Left lung (tissue), 10 donors: ENCODE measurements around the gene SETD1A. TPM values are rescaled to one million over a fixed set of nuclear protein-coding genes. Genes with fewer than 3 reads are reported as not detected.
A peak's percentile ranks its signal among the peaks of the same experiment; 100 is the strongest.

Source experiments
- ATAC-seq: fragments of 200-7000 bp; cut with Tn5 transposase; one replicate; pipeline ENCODE4 v1.9.1; 2020; ENCODE audit warnings: moderate library complexity
- DNase-seq, 4 donors: peaks; one replicate each; pipeline ENCODE4 v3.0.0-alpha.2; 2013 to 2020
- H3K27ac ChIP-seq, 2 donors: fragments of 200-600 bp; sonication (generic) in 1 of 2; one replicate each; pipeline versions ENCODE4 v1.5.0 to v1.8.0; 2020 to 2021
- H3K27me3 ChIP-seq, 2 donors: fragments of 200-600 bp; sonication (generic) in 1 of 2; one replicate each; pipeline versions ENCODE4 v1.5.0 to v1.8.0; 2020 to 2021
- H3K36me3 ChIP-seq, 2 donors: fragments of 200-600 bp; sonication (generic) in 1 of 2; one replicate each; pipeline versions ENCODE4 v1.5.0 to v1.8.0; 2020 to 2021
- H3K4me1 ChIP-seq, 2 donors: fragments of 200-600 bp; one replicate each; pipeline ENCODE4 v1.8.0; 2021
- H3K4me3 ChIP-seq, 2 donors: fragments of 200-600 bp; sonication (generic) in 1 of 2; one replicate each; pipeline versions ENCODE4 v1.5.0 to v1.8.0; 2020 to 2021; ENCODE audit warnings: mild to moderate bottlenecking in 1 of 2
- H3K9me3 ChIP-seq, 2 donors: fragments of 200-600 bp; sonication (generic) in 1 of 2; one replicate each; pipeline versions ENCODE4 v1.5.0 to v1.8.0; 2020 to 2021
- CTCF ChIP-seq, 2 donors: fragments of 200-600 bp; sonication (generic) in 1 of 2; IDR thresholded peaks; one replicate each; pipeline versions ENCODE4 v1.5.0 to v1.8.0; 2021; ENCODE audit warnings: antibody characterized with exemption in 2 of 2
- intact Hi-C, 2 donors: fragments of 100-400 bp; cut with DNase I; formaldehyde crosslinking; loops; one replicate each; pipeline versions ENCODE4 v1.11.2 to v1.14.2; 2022
- polyA plus RNA-seq, 6 donors: library from polyadenylated mRNA; unstranded; fragments of 120-200 nt; gene quantifications; one replicate each; pipeline ENCODE4 v1.2.1, GENCODE V29; 2013; ENCODE audit not compliant: insufficient read length in 6 of 6
- total RNA-seq, 2 donors: library from RNA; stranded (reverse); fragmentation: NEBNext Ultra II Directional; extraction: Animal tissue kit (Norgen Biotek cat#: 25700); gene quantifications; one replicate each; pipeline ENCODE4 v1.2.1, GENCODE V29; 2021
- donor health status: DM: no; HTN: yes; CAD: no.
- donor health status: DM: no; HTN: no; CAD: no.

SETD1A gene
- total and polyA plus RNA-seq, 8 donors, result 12.1 to 21.5 (median 15.3) TPM

GRCh38 chr16:30984669-30985400 lies 27.3 kb downstream of the SETD1A start, which contains the start of gene HSD3B7:
TSS of gene HSD3B7 (plus strand) at chr16:30985207. CDS start at chr16:30985659, 452 bp downstream.
- Histone ChIP-seq H3K36me3 (peaks cover 0 to 68% of the 10 kb centered on the region in 2 donors), H3K9me3 (no peaks in the 10 kb centered on the region), H3K27ac (no peak within 1 kb of the TSS), H3K4me3 (peak within 1 kb of the TSS; percentile 35 to 46), H3K27me3 (no peaks in the 10 kb centered on the region), H3K4me1 (peaks cover 5 to 16% of the 10 kb centered on the region in 2 donors)
- ATAC-seq (peak; percentile 98), DNase-seq (peak; percentile 66 to 99 (median 86))
- TF ChIP-seq CTCF (IDR thresholded peaks at IDR 0.05), result peak; percentile 91 to 97
- intact Hi-C loops, result loop anchor here in 1 of 2 donors (10.0 kb wide), 2 partner anchors 450 to 880 kb away; no protein-coding TSS in a partner anchor

- Histone ChIP-seq H3K27me3 (no peaks in the 10 kb centered on the region), H3K36me3 (peaks cover 0 to 61% of the 10 kb centered on the region in 2 donors), H3K9me3 (no peaks in the 10 kb centered on the region), H3K4me1 (peaks cover 5 to 16% of the 10 kb centered on the region in 2 donors), H3K4me3 (peak overlapping the region; percentile 35 to 46), H3K27ac (no peak overlapping the region)
- intact Hi-C loops, result loop anchor here in 1 of 2 donors (10.0 kb wide), 2 partner anchors 449 to 879 kb away; no protein-coding TSS in a partner anchor
- TF ChIP-seq CTCF (IDR thresholded peaks at IDR 0.05), result no peak
- peak in 3 of 4 donors; percentile 15 to 68 (median 65) for DNase-seq
- ATAC-seq, result peak; percentile 86
Measured at GRCh38 chr16:30985401-30986128, 28.0 kb downstream of the SETD1A start.

GRCh38 chr16:30986129-30986991 lies 28.8 kb downstream of the SETD1A start:
- no peaks in the 10 kb centered on the region for H3K9me3 ChIP-seq
- H3K27me3 ChIP-seq, result peaks cover 0 to 6% of the 10 kb centered on the region in 2 donors
- no peak for TF ChIP-seq CTCF (IDR thresholded peaks at IDR 0.05)
- peaks cover 5 to 16% of the 10 kb centered on the region in 2 donors for H3K4me1 ChIP-seq
- no peak overlapping the region for H3K4me3 ChIP-seq
- ATAC-seq (no peak), DNase-seq (no peak)
- intact Hi-C loops, result loop anchor here in 1 of 2 donors (10.0 kb wide), 2 partner anchors 448 to 878 kb away; no protein-coding TSS in a partner anchor
- peaks cover 0 to 53% of the 10 kb centered on the region in 2 donors for H3K36me3 ChIP-seq
- no peak overlapping the region for H3K27ac ChIP-seq

- Histone ChIP-seq H3K27me3 (peaks cover 0 to 9% of the 10 kb centered on the region in 2 donors), H3K27ac (no peak overlapping the region)
- intact Hi-C loops, result loop anchor here in 1 of 2 donors (10.0 kb wide), 2 partner anchors 447 to 877 kb away; no protein-coding TSS in a partner anchor
Measured at GRCh38 chr16:30987581-30988190, 30.1 kb downstream of the SETD1A start.

More at GRCh38 chr16:30987581-30988190, 30.1 kb downstream of the SETD1A start:
- no peak for TF ChIP-seq CTCF (IDR thresholded peaks at IDR 0.05)
- DNase-seq (no peak), ATAC-seq (no peak)
- no peaks in the 10 kb centered on the region for H3K9me3 ChIP-seq
- H3K36me3 ChIP-seq, result peaks cover 0 to 40% of the 10 kb centered on the region in 2 donors
- H3K4me1 ChIP-seq, result peaks cover 5 to 16% of the 10 kb centered on the region in 2 donors
- no peak overlapping the region for H3K4me3 ChIP-seq
